Islet precursor cell (in vitro differentiated cells): ENCODE data around the gene CLCN7.
A peak's percentile ranks its signal among the peaks of the same experiment; 100 is the strongest.

Experiments used
- DNase-seq: peaks from one replicate; pipeline ENCODE4 v3.0.0-alpha.2; 2018

CLCN7 gene

DNA sequence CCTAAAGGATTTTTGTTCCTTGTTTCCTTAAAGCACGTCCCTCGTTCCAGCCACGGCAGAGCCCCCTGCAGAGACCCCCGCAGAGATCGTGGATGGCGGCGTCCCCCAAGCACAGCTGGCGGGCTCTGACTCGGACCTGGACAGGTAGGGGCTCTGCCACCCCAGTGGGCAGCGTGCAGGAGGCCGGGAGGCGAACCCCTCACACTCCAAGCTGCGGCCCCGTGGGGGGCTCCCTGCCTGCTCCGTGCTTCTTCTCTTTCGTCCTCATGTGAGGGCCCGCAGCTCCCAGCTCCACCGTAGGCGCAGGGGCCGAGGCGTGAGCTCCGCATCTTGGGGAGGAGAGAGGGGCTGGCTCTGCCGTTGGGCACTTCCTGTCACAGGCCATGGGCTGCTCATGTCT is 26.8 kb upstream of the CLCN7 start:
- DNase-seq = no peak

DNA sequence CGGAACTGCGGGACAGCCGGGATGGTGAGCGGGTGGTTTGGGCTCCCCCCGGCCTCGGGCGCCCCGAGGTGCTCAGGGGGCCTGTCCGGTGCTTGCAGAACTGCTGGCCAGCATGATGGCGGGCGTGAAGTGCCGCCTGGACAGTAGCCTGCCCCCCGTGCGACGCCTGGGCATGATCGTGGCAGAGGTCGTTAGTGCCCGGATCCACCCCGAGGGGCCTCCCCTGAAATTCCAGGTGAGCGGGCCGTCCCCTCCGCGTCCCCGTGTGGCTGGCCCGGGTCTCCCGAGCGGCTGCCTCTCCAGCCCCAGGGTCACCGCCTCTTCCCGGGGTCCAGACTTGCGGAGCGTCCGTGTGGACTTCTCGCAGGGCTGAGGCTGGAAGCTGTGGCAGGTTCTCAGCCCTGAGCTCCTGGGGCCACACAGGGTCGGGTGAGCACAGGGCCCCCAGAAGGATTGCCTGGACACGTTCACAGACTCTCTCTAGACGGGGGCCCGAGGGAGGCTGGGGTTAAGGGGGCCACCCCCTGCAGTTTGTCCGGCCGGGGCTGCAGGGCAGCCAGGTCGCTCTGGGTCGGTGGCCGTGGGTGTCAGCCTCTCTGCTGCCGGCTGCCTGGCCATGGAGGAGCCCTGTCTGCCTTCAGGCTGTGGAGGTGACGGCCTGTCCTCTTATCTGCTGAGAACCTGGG is 25.8 kb upstream of the CLCN7 start:
- no peak for DNase-seq

DNA sequence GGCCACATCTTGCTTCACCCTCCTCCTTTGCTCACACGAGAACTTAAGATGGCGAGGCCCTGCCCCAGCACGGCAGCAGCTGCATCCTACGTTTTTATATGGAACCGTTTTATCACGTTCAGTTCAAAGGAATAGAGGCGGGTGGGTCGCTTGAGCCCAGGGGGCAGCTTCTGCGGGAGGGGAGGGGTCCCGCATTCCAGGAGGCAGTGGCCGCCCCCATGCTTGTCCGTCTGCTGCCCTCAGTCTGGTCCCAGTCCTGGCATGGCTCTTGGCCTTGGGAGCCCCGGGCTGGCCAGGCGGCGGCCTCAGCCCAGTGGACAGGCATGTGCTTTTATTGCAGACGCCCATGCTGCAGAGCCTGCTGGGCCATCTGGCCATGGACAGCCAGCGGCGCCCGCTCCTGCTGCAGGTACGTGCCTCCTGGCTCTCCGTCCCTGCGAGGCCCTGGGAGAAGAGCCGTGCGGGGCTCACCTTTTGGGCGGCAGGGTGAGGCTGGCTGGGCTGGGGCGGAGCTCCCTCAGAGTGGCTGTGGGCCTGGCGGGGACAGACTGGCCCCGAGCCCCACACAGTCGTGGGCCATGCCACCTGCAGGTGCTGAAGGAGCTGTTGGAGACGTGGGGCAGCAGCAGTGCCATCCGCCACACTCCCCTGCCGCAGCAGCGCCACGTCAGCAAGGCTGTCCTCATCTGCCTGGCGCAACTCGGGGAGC is 25.1 kb upstream of the CLCN7 start:
- DNase-seq = no peak

DNA sequence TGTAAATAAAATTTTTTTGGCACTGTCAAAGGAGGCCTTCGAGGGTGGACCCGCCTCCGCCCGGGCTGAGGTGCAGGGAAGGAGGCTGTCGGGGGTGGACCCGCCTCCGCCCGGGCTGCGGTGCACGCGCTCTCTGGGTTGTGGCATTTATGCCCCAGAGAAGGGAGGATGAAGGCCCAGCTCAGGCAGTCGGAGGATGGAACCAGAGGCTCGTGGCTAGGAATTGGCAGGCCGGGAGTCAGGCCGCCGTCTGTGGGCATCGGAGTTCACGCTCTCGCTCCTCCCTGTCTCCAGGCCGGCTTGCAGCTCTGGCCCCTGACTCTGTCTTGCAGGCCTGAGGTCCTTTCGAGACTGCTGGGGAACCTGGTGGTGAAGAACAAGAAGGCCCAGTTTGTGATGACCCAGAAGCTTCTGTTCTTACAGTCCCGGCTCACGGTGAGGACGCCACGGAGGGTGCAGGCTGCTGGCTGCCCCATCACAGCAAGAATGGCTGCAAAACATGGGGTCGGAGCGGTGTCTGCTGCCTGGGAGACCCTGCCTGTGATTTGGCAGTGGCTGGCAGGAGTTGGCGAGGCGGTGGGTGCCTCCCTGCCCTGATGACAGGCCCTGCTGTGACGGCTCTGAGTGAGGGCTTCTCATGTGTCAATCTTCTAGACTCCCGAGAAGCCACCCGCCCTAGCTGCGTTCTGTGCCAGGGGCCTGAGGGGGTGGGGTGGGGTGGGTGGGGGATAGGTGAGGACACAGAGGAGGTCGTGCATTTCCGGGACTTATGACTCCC is 24.3 kb upstream of the CLCN7 start:
- DNase-seq = no peak

DNA sequence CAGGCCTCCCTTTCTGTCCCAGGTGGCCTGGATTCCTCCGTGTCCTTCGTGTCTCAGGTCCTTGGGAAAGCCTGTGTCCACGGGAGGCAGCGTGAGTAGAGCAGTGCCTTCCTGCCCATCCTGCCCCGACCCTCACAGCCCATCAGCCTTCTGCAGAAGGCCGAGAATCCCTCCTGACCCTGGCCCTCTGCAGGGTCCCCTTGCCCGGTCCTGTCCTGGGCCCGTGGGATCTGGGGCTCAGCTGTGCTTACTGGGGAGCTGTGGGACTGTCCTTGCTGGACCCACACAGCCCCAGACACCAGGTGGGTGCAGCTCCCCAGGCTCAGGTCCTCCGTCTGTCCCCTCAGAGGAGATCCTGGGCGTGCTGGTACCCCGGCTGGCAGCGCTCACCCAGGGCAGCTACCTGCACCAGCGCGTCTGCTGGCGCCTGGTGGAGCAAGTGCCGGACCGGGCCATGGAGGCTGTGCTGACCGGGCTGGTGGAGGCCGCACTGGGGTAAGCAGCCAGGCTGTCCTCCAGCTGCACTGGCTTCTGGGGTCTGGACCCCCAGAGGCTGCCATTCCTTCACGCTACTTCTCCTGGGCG is 22.3 kb upstream of the CLCN7 start:
- no peak for DNase-seq

DNA sequence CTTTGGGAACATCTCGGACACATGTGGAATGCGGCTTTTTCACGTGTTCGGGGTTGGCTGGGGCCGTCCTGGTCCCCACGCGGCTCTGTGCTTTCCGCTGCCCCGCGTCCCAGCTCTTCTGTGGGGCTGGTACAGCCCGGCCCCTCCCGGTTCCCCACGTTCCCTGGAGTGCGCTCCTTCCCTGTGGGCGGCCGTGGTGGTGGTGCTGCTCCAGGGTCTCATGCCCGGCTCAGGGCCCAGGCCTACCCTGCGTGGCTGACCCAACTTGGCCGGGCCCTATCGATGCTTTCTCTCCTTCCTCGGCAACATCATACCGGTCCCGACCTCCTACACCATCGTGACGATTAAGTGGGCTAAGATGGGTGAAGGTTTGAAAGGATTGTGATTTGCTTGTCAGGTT is 21.6 kb upstream of the CLCN7 start:
- no peak for DNase-seq

DNA sequence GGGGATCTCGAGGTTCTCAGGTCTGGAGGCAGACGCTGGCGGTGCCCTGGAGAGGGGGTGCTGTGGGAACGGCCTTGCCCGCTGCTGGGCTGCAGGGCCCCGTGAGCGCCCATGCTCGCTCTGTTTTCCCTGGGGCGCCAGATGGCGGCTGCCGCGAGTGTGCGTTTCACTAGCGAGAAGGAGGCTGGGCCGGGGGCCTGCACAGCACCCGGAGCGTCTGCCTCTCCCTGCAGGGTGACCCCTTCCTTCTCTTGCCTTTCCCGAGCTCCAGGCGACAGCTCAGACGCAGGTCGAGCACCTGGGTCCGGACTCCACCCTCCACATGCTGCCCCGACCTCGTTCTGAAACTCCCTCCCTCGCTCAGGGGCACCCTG is 21.0 kb upstream of the CLCN7 start:
- DNase-seq = no peak

DNA sequence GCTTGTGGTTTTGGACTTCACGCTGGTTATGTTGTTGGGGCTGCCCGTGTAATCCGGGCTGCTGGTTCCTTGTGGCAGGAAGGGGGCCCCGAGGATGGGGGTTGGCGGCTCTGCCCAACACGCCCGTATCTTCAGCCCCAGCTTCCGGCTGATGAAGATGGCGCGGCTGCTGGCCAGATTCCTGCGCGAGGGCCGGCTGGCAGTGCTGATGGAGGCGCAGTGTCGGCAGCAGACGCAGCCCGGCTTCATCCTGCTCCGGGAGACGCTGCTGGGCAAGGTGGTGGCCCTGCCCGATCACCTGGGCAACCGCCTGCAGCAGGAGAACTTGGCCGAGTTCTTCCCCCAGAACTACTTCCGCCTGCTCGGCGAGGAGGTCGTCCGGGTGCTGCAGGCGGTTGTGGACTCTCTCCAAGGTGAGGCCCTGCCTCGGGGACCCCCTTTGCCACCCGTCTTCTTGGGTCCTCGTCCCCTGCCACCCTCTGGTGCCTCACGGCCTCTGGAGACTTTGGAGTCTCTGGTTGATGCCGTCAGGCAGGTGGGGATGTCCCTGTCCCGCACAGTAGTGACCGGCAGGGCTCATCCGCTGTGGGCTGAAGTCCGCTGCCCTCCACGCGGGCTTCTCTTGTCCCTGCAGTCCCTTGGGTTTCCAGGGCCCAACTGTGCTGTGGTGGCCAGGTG is 20.5 kb upstream of the CLCN7 start:
- no peak for DNase-seq

DNA sequence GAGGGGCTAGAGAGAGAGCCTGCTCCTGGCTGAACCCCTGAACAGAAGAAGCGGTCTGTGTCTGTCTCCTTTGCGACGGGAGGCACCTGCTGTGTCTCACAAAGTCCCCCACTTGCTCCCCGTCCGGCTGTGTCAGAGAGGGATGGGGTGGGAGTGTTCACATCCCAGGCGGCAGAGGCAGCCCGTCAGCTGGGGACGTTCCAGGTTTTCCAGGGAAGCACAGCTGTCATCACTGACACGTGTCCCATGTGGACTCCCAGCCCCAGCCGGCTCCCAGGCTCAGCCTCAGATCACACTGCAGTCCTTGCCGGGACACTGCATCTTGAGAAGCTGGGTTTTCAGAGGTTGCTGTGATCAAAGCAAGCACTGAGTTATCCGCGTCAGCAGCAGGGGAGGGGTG is 19.9 kb upstream of the CLCN7 start:
- DNase-seq = no peak

DNA sequence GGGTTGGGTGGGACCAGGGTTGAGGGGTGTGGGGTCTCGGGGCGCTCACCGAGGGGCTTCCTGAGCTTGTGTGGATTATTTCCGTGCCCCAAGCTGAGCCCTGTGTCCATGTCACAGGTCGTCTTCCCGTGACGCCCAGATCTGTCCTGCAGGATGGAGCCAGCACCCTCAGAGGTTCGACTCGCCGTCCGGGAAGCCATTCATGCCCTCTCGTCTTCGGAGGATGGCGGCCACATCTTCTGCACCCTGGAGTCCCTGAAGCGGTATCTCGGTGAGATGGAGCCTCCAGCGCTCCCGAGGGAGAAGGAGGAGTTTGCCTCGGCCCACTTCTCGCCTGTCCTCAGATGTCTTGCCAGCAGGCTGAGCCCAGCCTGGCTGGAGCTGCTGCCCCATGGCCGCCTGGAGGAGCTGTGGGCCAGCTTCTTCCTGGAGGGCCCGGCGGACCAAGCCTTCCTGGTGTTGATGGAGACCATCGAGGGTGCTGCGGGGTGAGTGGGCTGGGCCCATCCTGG is 19.4 kb upstream of the CLCN7 start:
- DNase-seq = peak; percentile 84

DNA sequence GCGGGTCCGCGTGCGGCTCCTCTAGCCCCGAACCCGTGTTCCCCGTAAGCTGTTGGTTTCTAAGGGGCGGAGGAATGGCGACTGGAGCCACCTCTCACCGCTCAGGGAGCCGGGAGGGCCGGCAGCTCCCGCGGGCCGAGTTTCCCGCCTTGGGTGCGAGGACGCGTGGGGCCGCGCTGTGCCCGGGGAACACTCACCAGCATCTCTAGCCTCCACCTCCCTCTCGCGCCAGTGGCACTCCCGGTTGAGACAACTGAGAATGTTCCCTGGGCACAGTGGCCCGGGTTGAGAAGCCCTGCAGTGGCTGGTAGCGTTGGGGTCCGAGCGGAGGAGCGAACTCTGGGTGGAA is 18.9 kb upstream of the CLCN7 start:
- DNase-seq = no peak

DNA sequence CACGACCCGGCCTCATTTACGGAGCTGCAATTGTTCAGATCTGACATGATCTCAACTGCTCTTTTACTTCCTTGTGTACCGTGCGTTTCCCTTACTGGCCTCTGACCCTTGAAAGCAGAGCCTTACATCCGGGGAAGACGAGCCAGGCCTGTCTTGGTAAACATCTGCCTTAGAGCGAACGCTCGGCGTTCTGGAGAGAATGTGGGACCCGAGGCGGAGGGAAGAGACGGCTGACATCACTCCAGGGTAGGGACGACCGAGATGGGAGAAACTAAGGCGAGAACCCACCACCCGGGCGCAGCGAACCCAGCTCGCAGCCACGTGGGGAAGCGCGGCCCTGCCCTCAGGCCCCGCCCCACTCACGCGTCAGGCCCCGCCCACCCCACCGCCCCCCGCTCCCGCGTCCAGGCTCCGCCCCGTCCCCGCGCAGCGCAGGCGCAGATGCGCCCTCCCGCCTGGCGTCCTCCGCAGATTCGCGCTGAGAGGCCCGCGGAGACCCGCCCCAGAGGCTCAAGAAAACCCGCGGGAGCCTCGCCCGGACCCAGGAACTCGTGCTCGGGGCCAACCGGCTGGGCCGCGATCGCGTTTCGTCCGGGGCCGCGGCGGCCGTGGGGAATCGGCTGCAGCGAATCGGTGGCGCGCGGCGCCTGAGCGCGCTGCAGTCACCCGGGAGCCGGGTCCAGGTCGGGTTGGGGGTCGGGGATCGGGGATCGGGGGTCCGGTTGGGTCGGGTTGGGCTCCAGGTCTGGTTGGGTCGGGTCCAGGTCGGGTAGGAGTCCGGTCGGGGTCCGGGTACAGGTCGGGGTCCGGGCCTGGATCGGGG is 18.3 kb upstream of the CLCN7 start, which contains the start of gene TELO2:
Gene TELO2, plus strand, starts transcription at position 438 of the 823 bp plus-strand sequence. CDS start 922 bp downstream, outside the sequence.
- DNase-seq = peak; percentile 89

DNA sequence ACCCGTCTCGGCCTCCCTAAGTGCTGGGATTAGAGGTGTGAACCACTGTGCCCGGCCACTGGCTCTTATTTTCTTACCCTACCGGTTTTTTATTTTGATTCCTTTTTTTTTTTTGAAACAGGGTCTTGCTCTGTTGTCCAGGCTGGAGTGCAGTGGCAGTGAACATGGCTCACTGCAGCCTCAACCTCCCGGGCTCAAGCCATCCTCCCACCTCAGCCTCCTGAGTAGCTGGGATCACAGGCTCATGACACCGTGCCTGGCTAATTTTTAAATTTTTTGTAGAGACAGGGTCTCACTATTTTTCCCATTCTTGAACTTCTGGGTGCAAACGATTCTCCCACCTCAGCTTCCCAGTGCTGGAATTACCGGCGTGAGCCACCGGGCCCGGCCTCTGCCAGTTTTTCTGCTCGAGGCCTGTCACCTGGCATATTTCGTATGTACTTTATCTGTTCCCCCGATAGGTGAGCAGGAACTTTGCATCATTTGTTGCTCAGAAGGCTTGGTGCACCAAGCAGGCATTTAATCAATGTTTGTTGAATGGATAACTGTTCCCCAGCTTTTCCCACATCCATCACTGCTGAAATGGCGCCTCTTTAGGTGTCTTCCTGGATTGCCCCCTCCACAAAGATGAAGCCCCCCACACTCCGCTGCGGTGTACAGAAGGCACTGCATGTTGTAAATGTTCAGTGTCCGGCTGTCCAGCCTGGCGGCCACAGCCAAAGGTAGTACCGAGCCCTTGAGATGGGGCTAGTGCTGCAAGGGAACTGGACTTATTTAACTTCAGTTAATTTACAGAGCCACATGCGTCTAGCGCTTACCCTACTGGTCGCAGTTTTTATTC is 17.5 kb upstream of the CLCN7 start:
- no peak for DNase-seq

DNA sequence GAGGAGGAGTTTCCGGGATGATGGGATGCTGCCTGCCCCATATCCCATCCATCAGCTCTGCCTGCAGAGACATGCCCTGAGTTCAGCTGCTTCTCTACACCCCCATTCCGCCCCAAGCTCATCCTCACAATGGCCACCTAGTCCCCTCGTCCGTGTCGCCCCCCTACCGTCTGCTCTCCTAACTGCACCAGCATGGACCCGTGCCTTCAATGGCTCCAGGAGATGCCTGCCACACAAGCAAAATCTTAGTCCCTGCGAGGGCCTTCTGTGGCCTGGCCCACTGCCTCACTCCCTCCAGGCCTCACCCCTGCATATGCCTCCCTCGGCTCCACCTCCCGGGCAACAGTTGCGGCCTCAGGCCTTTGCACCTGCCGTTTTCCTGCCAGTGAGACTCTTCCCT is 16.5 kb upstream of the CLCN7 start:
- no peak for DNase-seq

DNA sequence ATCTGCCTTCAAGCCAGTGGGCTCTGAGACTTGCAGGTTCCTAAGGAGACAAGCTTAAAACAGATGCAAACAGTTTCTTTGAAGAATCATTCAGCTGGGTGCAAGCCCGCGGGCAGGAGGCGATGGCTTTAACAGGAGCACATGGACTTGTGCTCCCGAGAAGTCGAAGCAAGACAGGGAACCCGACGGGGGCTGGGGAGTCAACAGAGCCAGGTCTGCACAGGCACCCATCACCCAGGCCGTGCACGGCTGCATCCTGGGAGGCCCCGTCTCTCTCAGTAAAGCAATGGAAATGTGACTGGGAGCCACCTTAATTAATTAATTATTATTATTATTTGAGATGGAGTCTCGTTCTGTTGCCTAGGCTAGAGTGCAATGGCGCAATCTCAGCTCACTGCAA is 14.2 kb upstream of the CLCN7 start:
- DNase-seq = no peak

DNA sequence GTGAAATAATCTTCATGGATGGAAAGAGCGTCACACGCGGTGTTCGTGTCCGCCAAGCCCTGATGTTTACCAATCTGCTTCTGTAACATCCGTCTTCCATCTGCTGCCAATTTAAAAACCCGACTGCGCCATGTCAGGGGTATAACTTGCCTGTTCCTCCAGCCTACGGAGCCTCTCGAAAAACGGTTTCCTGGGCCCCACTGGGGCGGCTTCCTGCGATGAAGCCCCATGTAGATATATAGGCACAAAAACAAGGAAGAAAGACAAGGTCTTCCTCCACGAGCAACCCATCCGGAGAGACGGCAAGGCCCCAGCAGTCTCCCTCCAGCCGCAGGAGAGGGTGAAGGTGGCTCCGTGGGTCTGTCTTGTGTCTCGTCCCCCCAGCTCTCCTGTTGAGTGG is 13.8 kb upstream of the CLCN7 start, which contains the start of gene PTX4:
Gene PTX4, minus strand, starts transcription at position 326 of the 400 bp plus-strand sequence. Its CDS starts 35 bp downstream, at position 291.
- no peak for DNase-seq

DNA sequence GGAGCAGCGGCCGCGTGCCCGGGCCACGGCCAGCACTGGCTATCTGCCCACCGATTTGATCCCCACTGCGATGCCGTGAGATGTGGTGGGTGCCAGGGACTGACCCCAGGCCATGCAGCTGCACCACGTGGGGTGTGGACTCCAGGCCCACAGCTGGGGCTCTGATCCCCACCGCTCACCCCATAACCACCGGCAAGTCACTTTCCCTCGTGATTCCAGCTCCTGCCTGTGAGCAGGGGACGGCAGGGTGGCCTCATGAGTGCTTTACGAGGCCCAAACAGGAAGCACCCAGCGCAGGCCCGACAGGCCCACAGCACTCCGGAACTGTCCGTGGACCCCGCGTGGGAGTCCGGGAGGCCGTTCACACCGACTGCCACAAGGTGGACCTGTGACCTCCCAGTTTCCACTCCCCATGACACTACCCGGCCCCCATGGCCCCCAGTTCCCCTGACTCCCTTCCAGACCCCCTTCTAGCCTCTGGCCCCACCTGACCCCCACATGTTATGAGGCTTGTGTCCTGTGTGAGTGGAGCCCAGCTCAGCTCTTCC is 13.3 kb upstream of the CLCN7 start:
- DNase-seq = no peak

DNA sequence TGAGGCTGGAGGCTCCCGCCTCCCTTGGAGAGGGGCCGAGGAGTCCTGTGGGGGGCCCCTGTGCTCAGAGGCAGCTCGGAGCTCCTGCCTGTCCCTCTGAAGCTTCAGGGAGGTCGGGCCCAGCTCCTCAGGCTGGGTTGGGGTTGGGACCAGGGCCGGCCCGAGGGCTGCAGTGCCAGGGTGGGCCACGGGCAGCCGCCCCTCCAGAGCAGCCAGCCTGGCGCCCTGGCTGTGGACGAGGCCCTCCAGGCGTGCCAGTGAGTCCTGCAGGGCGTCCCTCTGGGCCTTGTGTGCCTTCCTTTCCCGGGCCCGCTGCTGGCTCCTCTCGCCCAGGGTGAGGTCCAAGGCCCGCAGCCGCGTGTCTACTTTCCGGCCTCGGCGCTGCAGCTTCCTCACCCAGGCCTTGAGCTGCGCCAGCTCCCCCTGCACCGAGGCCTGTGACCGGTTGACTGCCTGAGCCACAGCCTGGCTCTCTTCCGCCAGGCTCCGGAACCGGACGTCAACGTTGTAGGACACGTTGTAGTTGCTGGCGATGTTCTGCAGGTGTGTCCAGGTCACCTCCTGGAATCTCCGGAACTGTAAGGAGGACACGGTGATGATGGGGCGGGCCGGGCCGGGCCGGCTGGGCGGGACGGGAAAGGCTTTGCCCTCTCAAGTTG is 12.7 kb upstream of the CLCN7 start:
- no peak for DNase-seq

DNA sequence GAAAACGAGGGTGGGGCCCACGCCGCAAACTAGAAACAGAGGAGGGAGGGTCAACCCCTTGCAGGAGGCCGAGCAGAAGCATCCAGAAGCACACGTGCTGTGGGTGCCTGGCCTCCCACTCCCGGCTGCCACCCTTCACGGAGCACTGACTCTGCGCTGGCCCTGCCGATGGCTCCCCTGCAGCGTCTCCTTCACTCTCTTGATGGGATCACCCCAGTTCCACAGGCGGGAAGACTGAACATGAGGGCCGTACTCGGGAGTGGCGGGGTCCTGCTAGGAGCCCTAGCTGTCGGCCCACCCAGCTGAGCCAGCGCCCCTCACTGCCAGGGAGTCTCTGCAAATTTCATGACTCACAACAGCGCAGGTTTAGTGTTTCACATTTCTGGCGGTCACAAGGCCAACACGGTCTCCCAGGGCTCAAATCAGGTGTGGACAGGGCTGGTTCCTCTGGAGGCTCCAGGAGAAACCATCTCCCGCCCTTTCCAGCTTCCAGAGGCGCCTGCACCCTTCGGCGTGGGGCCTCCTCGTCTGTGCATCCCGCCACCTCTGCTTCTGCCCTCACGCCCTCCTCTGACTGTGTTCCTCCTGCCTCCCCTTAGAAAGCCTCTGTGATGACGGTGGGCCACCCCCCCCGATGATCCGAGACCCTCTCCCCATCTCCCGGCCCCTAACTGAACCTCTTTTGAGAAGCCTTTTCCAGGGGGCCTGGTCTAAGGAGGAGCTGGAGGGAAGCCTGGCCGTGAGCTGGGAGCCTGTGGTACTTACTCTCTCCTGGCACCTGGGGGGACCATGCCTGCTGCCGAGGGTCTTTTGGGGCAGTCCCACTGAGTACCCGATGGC is 11.9 kb upstream of the CLCN7 start:
- no peak for DNase-seq
